Subcutaneous abdominal adipose tissue (tissue), 5 donors: Measurements from ENCODE around the gene KTN1.

Source experiments
- H3K27ac ChIP-seq: one replicate; pipeline ENCODE4 v1.7.0; 2013; ENCODE audit warnings: low read depth, mild to moderate bottlenecking, inconsistent platforms, low read length, moderate library complexity
- H3K27me3 ChIP-seq, 5 donors: one replicate each; pipeline ENCODE4 v1.7.0; 2013; ENCODE audit warnings: low read length in 5 of 5, inconsistent platforms in 1 of 5; ENCODE audit not compliant: control insufficient read depth in 5 of 5, insufficient read depth in 4 of 5
- H3K36me3 ChIP-seq, 5 donors: one replicate each; pipeline ENCODE4 v1.7.0; 2013; ENCODE audit warnings: low read length in 5 of 5; ENCODE audit not compliant: control insufficient read depth in 5 of 5, insufficient read depth in 5 of 5
- H3K4me1 ChIP-seq, 5 donors: one replicate each; pipeline ENCODE4 v1.7.0; 2013; ENCODE audit warnings: low read length in 5 of 5, mild to moderate bottlenecking in 3 of 5, moderate library complexity in 1 of 5; ENCODE audit not compliant: control insufficient read depth in 5 of 5, insufficient read depth in 5 of 5
- H3K4me3 ChIP-seq, 5 donors: one replicate each; pipeline ENCODE4 v1.7.0; 2013; ENCODE audit warnings: low read length in 5 of 5, low read depth in 1 of 5
- H3K9ac ChIP-seq, 5 donors: one replicate each; pipeline ENCODE4 v1.7.0; 2013; ENCODE audit warnings: low read length in 5 of 5, mild to moderate bottlenecking in 4 of 5, moderate library complexity in 3 of 5
- H3K9me3 ChIP-seq, 5 donors: one replicate each; pipeline ENCODE4 v1.7.0; 2013; ENCODE audit warnings: low read length in 5 of 5; ENCODE audit not compliant: control insufficient read depth in 5 of 5
- donor health status: healthy.
- donor health status: healthy.
- donor health status: healthy.
- donor health status: healthy.
- donor health status: healthy.

The KTN1 gene

GRCh38 chr14:55718551-55718950 lies 138.5 kb downstream of the KTN1 start:
- no peak overlapping the region for H3K4me3 ChIP-seq
- no peaks in the 10 kb centered on the region for H3K9me3 ChIP-seq
- H3K36me3 ChIP-seq = no peaks in the 10 kb centered on the region
- H3K27ac ChIP-seq = no peak overlapping the region
- peaks cover 4 to 17% (median 12%) of the 10 kb centered on the region in 5 donors for H3K4me1 ChIP-seq
- no peaks in the 10 kb centered on the region for H3K27me3 ChIP-seq
- no peak overlapping the region for H3K9ac ChIP-seq

- no peaks in the 10 kb centered on the region for H3K9me3 ChIP-seq
- H3K4me3 ChIP-seq = no peak overlapping the region
Measured at GRCh38 chr14:55720796-55721195, 140.8 kb downstream of the KTN1 start.

DNA sequence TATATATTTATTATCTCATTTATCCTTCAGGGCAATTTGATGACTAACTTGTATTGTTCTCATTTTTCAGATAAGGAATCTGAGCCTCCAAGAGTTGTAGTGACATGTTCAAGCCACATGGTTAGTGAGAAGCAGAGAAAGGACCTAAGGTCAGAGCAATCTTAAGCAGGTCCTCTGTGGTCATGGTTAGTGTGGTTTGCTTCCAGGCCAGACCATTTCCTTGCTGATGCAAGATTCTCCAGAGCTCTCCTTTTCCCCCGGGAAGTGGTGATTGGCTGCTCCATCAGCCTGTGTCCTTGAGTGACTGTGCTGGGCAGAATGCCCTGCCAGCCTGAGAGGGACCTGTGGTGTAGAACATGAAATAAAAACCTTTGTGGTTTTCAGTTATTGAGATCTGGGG lies 141.3 kb downstream of the KTN1 start:
- H3K4me3 ChIP-seq = no peak overlapping the region
- no peak overlapping the region for H3K27ac ChIP-seq
- no peak overlapping the region for H3K9ac ChIP-seq
- H3K36me3 ChIP-seq = no peaks in the 10 kb centered on the region
- H3K4me1 ChIP-seq = peaks cover 0 to 11% (median 2%) of the 10 kb centered on the region in 5 donors
- no peaks in the 10 kb centered on the region for H3K27me3 ChIP-seq
- H3K9me3 ChIP-seq = no peaks in the 10 kb centered on the region

More at GRCh38 chr14:55720796-55721195, 140.8 kb downstream of the KTN1 start:
- Histone ChIP-seq H3K27ac (no peak overlapping the region), H3K27me3 (no peaks in the 10 kb centered on the region), H3K9ac (no peak overlapping the region), H3K4me1 (peaks cover 3 to 13% (median 7%) of the 10 kb centered on the region in 5 donors), H3K36me3 (no peaks in the 10 kb centered on the region)

GRCh38 chr14:55722054-55722453 lies 142.0 kb downstream of the KTN1 start:
- Histone ChIP-seq H3K27me3 (no peaks in the 10 kb centered on the region), H3K4me3 (no peak overlapping the region), H3K4me1 (peaks cover 0 to 7% (median 0%) of the 10 kb centered on the region in 5 donors), H3K36me3 (no peaks in the 10 kb centered on the region), H3K9ac (no peak overlapping the region), H3K27ac (no peak overlapping the region), H3K9me3 (no peaks in the 10 kb centered on the region)

- H3K36me3 ChIP-seq = no peaks in the 10 kb centered on the region
- H3K9ac ChIP-seq = no peak overlapping the region
- no peaks in the 10 kb centered on the region for H3K9me3 ChIP-seq
- no peaks in the 10 kb centered on the region for H3K27me3 ChIP-seq
- H3K4me3 ChIP-seq = no peak overlapping the region
- H3K4me1 ChIP-seq = peaks cover 0 to 7% (median 0%) of the 10 kb centered on the region in 5 donors
- H3K27ac ChIP-seq = no peak overlapping the region
Measured at GRCh38 chr14:55724736-55725135, 144.7 kb downstream of the KTN1 start.

GRCh38 chr14:55730592-55731310 lies 150.7 kb downstream of the KTN1 start:
- Histone ChIP-seq H3K27me3 (no peaks in the 10 kb centered on the region), H3K4me3 (no peak overlapping the region), H3K9me3 (peaks cover 0 to 1% (median 0%) of the 10 kb centered on the region in 5 donors), H3K36me3 (no peaks in the 10 kb centered on the region), H3K4me1 (no peaks in the 10 kb centered on the region), H3K27ac (no peak overlapping the region), H3K9ac (no peak overlapping the region)

DNA sequence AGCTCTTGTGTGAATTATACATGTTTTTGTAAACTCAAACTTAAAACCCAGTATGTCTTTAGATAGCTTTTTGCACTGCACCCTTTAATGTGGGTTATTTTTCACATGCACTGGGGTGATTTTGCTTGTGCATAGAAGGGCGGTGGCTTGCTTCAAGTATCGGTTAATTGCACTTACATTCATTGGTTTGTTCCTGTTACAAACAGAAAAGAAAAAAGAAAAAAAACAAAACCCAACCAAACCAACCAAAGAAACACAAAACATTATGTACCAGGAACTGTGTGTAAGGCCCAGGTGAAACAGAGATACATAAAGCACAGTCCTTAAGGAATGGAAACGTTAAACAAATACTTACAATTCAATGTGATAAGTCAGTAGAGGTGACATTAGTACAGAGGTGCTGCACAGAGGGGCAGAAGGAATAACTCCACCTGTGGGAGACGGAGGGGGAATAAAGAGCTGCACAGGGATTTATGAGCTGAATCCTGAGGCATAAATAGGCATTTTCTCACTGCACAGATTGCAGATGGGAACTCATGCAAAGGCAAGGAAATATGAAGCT lies 151.4 kb downstream of the KTN1 start:
- H3K36me3 ChIP-seq = no peaks in the 10 kb centered on the region
- H3K27ac ChIP-seq = no peak overlapping the region
- no peaks in the 10 kb centered on the region for H3K27me3 ChIP-seq
- no peak overlapping the region for H3K9ac ChIP-seq
- H3K9me3 ChIP-seq = peaks cover 0 to 4% (median 0%) of the 10 kb centered on the region in 5 donors
- no peaks in the 10 kb centered on the region for H3K4me1 ChIP-seq
- no peak overlapping the region for H3K4me3 ChIP-seq

- Histone ChIP-seq H3K9ac (no peak overlapping the region), H3K4me3 (no peak overlapping the region), H3K9me3 (peaks cover 0 to 4% (median 0%) of the 10 kb centered on the region in 5 donors), H3K27me3 (no peaks in the 10 kb centered on the region), H3K36me3 (no peaks in the 10 kb centered on the region), H3K4me1 (no peaks in the 10 kb centered on the region), H3K27ac (no peak overlapping the region)
Measured at GRCh38 chr14:55731881-55732498, 152.0 kb downstream of the KTN1 start.

- Histone ChIP-seq H3K9me3 (peaks cover 0 to 4% (median 0%) of the 10 kb centered on the region in 5 donors), H3K9ac (no peak overlapping the region), H3K36me3 (no peaks in the 10 kb centered on the region), H3K27ac (no peak overlapping the region), H3K4me3 (no peak overlapping the region), H3K4me1 (no peaks in the 10 kb centered on the region), H3K27me3 (no peaks in the 10 kb centered on the region)
Measured at GRCh38 chr14:55733599-55733998, 153.6 kb downstream of the KTN1 start.
